Measurements from ENCODE around the gene ITPK1.

The ITPK1 gene

DNA sequence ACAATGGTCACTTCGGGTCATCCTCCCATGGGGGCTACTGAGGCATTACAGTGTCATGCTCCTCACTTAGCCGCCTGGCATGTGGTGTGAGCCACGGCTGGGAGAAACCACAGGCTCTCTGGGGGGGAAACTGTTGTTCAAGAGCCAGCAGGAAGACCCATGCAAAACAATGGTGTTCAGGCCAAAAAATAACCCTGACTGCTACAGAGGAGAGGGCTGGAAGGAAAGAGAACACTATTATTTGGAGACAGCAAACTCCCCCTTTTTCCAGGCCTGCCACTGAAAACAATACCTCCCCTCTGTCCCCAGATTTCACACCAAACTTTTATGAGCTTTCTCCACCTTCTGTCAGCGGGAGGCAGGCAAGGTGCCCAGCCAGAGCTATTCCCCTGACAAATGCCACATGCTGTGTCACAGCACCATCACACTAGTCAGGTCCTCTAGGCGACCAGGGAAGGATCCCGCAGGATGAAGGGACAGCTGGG lies 109.1 kb downstream of the ITPK1 start:
- DNase-seq: peak; percentile 65 to 88

DNA sequence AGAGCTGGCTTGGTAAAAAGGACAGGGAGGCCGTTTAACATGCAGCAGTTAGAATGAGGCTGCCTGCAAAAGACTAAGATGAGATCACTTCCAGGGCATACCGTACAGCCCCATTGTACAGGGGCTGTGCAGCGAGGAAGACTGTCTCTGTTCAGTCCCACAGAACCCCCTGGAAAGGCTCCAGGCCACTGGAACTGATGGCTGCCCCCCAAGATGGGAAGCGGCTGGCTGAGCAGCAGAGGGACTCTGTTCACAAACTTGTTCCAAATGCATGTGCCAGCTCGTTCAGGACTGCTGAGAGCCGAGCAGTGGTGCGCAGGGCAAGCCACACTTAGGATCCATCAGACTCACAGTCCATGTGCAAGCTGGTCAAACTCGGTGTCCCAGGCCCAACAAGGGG lies 109.9 kb downstream of the ITPK1 start:
- no peak for DNase-seq

DNA sequence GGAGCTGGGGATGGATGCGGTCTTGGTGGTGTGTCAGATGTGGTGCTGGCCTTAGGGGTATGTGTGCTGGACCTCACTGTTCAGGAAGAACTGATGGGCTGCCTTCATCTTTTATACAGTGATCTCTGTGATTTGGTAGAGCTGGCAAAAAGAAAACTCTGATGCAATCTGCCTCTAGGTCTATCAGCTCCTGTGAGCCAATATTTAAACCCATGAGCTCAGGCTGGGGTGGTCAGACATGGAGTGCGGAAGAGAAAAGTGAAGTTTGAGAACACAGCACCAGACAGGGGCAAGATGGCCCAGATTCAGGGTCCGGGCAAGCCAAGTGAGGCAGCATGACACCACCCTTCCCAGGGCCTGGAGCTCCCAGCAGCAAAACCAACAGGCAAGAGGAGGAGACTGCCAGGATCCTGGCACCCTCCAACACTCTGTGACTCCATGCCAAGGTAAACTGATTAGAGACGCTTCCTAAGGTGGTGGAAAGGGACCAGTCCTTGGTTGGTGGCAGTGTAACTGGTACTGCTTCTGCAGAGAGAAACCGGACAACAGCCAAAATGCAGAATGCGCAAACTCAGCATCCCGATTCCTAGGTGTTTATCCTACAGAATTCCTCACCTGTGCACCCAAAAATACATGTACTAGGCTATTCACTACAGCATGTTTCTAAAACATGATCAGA lies 110.5 kb downstream of the ITPK1 start:
- DNase-seq: no peak

DNA sequence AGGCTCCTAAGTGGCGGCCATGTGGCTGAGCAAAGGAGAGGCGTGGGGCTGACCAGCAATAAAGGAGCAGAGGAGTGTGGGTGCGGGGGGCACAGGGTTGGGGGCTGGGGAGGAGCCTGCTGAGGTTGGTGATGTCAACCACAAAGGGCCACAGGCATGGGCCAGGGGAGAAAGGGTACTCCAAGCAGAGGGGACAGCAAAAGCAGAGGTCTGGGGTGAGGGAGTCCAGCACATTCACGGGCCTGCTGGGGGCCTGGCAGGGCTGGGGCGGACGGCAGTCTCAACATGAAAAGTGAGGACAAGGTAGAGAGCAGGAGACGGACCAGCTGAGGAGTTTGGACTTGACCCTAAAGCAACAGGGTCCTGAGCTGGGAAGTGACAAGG lies 111.0 kb downstream of the ITPK1 start:
- DNase-seq: no peak

DNA sequence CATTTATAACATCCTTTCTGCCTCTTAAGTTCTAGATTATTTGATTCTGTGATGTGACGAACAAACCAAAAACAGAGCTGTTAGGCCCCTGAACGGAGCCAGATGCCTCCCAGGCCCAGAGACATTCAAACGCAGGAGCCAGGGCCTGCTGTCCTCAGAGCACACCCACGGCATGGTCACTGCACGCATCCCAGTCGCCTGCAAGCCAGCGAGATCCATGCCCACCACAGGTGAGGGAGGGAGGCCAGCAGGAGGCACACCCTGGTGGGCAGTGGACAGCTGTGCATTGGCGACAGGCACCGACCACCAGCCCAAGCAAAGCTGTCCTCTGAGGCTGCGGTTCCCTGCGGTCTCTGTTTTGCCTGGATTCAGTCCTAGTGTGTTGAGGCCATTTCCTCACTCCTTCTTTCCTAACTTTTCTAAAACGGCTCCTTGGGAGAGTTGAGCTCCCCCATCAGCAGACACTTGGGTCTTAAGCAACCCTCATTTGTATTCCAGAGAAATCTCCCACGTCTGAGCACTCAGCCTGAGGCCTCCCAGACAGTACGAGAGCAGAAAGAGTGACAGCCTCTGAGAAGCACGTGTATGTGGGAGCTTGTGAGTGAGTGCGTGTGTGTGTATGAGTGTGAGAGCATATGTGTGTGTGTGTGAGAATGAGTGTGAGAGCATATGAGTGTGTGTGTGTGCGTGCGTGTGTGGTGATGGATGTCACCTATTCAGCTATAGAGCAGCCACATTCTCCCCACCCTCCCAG lies 111.6 kb downstream of the ITPK1 start:
- no peak for DNase-seq

DNA sequence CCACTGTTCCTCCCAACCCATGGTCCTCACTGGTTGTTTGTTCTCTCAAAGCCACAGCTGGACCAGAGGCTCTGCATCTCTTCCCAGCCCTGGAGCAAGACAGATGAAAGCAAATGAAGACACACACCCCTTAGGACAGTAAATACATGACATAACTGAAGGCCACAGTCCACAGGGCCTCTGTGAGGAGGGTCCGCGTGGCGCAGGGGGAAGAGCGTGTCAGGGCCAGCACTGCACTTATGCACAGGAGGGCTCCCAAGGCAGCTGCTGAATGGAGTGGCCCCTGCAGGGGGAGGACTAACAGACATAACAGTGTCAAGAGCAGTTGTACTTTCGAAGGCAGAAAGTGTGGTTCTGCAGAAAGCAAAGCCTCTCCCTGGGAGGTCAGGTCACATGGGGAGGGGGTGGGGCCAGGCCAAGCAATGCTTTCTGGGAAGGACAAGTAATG lies 112.8 kb downstream of the ITPK1 start:
- peak in 1 of 2 experiments; percentile 14 for DNase-seq

DNA sequence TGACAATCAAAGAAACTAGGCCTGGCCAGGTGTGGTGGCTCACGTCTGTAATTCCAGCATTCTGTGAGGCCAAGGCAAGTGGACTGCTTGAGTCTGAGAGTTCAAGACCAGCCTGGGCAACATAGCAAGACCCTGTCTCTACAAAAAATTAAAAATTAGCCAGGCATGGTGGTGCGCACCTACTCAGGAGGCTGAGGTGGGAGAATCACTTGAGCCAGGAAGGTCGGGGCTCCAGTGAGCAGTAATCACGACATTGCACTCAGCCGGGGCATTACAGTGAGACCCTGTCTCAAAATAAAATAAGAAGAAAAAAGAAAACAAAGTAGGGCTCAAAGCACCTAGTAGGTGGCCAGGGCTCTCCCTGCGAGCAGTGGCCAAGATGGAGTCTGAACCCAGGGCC lies 113.7 kb downstream of the ITPK1 start:
- no peak for DNase-seq

DNA sequence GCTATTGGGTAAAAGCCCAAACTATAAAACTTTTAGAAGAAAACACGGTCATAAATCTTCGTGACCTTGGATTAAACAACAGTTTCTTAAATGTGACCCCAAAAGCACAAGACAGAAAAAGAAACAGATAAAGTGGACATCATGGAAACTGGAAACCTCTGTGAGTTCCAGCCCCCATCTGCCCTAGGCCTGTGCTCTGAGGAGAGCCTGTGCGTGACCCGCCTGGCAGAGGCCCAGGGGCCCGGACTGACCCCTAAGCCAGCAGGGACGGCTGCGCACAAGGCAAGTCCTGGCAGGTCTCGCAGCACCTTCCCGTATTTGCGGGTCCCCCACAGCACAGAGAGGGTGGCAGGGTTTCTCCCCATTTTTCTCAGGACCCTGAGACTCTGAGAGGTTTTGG lies 116.8 kb downstream of the ITPK1 start:
- DNase-seq: no peak

DNA sequence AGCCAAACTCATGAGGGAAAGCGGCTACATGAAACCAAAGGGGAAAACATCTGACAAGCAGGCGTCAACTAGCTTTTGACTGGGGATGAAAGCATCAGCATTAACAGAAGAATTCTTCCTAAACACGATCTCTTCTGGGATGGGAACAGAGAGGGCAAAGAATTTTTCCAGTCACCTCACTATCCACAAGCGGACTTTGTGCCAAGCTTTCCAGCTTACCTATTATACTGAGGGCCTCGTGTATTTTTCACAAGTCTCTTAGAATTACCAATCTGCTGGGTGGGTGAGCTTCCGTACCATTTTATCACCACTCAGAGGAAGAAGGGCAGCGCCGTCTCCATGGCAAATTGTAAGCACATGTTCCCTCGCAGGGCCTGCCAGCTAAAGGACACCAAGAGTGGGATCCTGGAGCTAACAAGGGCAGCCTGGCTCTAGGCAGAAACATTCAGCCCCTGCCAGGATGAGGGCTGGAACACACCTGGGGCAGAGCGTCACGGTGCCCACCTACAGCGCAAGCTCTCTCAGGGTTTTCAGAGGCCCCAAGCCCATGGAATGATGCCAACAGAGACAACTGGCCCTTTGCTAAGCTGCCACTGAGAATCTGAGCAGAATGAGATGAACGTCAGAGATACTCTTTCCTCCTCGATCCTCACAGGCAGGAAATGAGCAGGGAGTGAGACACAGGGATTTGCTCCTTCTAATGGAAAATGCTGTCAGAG lies 118.2 kb downstream of the ITPK1 start:
- peak in 1 of 2 experiments; percentile 22 for DNase-seq

DNA sequence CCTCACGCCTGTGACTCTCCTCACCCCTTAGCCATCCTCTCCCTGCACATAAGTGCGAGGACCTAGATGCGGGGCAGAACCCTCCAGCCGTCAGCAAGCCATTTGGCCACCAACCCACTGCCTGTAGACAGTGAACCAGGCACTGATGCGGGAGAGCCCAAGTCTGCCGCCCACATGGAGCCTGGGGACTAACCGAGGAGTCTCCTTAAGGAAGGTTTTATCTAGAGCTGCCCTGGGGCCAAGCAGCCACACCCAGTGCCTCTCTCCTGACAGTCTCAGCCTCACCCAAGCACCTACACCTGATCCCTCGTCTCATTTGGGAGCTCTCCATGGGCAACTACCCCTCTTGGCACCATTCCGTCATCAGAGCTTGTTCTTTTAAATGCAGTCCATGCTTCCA lies 120.1 kb downstream of the ITPK1 start:
- DNase-seq: no peak

DNA sequence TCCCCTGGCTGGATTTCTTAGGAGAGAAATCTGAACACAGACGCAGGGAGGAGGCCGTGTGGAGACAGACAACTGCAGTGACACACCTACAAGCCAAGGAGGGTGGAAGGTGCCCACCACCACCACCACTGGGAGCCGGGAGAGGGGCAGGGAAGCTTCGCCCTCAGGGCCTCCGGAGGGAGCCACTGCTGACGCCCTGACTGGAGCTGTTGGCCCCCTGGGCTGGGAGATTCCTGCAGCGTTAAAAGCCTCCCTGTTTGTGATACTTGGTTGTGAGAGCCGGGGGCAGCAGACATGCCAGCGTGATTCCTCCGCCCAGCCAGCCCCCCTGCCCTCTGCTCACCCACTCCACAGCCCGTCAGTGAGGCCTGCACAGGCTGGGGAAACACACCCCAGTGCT lies 120.8 kb downstream of the ITPK1 start:
- DNase-seq: no peak

DNA sequence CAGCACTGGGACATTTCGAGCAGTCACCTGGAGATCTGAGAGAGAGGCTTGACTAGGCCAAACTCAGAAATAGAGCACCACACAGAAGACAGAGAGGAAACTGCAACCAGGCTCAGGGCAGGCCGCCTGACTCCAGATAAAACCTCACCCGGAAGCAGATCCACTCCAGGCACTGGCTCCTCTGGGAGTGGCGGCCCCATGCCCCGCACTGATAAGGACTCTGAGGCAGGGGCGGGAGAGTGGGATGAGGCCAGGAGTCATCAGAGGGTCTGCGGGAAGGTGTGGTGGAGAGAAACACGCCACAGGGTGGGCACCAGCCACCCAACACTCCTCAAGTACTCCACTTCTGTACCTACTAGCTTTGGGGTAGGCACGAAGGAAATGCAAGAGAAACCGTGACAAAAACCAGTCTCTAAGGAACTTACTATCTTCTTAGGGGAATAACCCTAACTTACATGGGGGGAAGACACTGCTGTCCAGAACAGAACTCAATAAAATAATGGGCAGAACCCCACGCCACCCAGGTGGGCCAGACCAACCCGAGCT lies 121.5 kb downstream of the ITPK1 start:
- DNase-seq: no peak

DNA sequence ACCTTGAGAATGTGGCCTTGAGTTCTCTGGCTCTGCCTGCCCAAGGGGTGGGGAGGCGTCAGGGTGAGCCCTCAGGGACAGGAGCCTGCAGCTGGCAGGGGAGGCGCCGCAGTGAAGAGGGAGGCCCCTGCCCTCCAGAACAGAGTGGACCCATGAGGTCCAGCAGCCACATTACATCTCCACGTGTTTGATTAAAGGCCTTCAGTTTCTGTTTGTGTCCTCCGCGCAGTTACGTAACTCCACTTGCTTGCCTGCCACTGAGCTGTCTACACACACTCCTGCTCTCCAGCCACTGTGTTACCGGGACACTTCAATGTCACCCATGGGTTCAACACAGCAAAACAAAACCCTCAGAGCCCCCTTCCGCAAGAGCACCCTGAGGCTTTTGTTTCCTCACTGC lies 122.4 kb downstream of the ITPK1 start:
- DNase-seq: no peak

DNA sequence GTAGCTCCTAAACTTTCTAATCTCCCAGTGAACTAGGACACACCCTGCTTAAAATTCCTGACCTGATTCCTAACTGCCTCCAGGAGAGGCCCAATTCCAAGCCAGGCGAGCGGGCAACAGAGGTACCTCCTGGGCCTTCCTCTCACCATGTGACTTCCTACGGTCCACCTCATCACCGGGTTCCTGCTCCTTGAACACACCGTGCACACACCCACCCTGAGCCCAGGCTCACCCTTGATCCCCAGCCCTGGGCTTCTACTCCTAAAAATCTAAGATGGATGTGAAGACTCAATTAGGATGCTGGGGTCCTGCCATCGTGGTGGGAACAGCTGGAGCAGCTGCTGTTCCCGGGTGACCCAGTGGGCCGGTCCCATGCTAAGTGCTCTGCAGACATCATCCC lies 124.2 kb downstream of the ITPK1 start:
- no peak for DNase-seq

DNA sequence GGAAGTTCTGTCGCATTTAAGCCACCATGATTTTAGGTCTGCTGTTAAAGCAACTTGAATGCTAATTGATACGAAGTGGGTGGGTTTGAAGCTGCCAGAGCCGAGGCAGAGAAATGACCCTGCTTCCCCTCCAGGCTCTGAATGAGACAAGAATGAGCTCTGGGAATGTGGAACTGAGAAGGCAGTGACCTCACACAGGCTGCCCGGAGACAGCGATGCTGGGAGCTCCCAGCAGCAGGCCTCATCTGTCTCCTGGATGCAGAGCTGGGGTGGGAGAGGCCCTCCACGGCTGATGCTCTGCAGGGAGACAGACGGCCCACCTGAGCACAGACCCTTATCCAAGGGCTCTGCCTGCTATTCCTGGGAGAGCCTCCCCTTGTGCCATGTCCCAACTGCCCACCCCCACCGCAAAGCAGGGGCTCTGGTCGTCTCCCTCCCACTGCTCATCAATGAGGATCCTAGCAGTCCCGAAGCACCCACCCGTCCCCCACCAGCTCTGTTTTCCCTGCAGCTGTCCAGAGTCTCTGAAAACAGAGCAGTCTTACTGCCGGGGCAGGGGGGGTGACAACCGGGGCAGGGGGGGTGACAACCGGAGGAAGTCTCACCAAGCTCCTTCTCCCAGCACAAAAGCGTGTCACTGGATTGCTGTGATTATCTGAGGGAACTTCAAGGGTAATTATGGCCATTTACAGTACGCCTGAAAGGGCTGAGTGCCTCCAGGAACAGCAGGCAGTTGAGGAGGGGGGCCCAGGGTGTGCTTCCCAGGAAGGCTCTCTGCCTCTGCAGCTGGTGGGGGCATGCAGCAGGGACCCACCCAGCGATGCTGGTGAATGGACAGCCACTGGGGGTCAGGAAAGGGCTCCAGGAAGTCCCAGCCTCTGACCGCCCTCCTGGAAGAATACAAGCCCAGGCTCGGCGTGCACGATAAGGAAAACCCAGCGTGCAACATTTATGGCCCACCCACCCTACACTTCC lies 125.0 kb downstream of the ITPK1 start:
- DNase-seq: peak; percentile 69 to 81

DNA sequence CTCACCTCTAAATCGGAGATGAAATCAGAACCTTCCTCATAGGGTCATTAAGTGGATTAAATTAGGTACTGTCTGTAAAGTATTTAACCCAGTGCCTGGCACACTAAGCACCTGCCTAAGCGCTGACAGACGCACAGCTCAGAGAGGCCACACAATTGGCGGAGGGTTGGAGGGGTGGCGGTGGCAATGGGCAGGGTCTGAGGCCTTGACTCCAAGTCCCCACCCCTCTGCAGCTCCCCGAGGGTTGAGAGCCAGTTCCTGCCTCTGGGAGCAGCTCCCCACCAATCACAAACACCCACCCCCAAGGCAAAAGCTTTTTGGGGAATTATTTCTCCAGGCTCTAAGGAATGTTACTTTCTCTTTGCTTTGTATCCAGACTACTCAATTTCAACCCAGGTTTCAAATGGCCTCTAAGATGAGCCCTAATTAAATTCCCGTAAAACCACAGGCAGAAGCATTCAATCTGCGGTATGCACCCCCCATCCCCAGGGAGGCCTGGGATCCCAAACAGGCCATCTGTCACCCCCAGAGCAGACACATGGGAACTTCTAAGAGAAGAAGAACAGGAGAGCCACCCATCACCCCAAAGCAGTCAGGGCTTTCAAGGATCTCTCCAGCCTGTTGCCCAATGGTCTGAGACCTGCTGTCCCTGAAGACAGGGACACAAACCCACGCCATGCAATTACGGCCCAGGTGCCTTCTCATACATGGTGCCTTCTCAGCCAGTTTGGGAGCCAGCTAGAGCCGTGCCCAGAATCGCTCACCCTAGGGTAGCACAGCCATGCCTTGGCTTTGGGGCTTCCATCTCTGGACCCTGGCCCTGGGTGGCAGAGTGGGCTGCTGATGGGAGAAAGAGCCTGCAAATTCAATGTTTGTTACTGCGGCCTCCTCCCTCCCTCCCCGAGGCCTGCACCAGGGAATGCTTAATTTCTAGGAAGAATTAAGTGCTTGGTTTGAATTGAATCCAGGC lies 126.7 kb downstream of the ITPK1 start:
- peak; percentile 98 to 99 for DNase-seq

DNA sequence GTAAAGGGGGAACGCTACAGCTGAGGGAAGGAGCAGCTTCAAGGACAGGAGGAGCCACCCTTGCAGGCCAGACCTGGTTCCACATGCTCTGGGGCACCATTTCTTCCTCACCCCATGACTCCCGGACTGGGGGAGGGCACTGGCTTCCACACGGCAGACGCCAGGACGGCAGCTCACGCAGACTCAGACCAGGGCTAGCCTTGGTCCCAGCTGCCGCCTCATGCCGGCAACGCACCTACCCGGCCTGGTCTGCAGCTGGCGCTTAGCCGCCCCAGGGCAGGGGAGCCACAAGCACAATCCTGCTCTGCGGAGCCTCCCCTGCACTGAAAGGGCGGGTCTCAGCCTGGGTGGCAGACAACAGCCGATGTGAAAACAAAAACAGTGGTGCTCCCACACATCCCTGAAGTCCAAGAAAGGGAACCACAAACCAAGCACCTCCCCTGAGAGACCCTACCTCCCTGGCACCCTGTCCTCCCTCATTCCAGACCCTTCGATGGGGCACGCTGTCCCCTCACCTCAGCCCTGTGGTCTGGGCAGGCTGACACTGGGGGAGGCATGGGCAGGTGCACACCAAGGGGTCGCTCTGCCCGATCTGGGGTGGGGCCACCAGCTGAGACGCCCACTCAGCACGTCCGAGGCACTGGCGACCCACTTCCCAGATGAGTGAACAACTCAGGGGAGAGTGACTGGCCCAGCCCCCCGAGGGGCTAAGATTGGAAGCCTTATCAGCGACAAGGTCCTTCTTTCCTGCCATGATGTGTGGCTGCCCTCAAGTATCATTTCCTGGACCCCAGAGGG lies 127.8 kb downstream of the ITPK1 start:
- peak; percentile 78 to 88 for DNase-seq

DNA sequence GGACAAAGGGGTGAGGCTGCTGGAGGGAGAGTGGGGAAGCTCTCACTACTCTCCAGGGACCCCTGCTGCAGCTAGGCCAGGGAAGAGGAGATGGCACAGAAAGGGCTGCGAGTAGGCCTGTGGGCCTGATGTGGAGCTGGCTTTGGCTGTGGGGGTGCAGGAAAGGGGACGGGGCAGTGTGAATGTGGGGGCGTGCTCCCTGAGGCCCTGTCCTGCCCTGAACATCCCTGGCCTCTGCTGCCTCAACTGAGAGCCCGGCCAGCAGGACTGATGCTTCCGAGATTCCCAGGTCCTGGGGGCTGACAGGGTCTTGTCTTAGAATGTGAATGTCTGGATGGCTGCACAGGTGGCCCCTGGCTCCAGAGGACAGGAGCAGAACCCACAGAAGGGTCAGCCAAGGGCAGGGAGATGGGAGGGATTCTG lies 128.6 kb downstream of the ITPK1 start:
- no peak for DNase-seq

DNA sequence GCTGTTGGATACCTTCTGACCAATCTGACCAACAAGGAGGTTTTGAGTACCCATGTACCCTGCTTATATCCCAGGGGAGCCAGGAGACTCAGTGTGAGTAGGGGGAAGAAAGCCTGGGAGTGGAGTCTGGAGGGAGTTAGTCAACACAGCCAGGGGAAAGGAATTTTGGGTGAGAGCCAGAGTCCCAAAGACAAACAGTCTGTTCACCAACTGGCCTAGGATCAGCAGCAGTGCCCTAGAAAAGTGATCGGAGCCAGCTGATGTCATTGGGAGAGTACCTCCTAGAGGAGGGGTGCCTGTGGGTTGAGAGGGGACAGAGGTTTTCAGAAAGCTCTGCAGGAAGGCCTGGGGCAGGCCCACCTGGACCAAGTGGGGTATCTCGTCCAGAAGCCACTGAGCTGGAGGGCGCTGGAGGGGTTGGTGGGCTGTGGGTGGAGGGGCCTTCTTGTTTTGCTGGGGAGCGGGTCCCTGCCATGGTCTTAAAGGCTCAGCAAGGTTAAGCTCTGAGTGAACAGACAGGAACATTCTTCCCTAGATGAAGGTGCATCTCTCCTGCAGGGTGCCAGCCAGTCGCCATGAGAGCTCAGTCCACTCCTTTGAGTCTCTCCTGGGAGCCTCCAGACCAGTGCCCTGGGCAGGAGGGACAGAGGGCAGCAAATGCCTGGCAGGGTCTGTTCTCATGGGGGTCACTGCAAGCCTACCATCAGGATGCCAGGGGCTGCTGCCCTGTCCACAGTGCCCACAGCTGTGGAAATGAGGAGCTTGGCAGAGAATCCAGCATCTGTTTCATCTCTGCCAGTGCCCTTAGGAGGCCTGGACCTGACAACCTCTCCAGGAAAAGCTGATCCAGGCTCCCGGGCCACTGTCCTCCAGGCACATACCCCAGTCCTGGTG lies 129.2 kb downstream of the ITPK1 start:
- DNase-seq: peak; percentile 63 to 75

All from NCI-H524 (cell line).